IPS-18a (cell line): ENCODE data around the gene ANKRD11.

Experiments used
- H3K27ac ChIP-seq: one replicate; pipeline ENCODE4 v1.5.1; 2013; ENCODE audit warnings: low read length
- H3K27me3 ChIP-seq: one replicate; pipeline ENCODE4 v1.6.1; 2013; ENCODE audit warnings: mild to moderate bottlenecking, low read length; ENCODE audit not compliant: control insufficient read depth, insufficient read depth
- H3K36me3 ChIP-seq: one replicate; pipeline ENCODE4 v1.6.1; 2013; ENCODE audit warnings: low read depth, low read length; ENCODE audit not compliant: control insufficient read depth
- H3K4me1 ChIP-seq: one replicate; pipeline ENCODE4 v1.6.1; 2013; ENCODE audit warnings: low read depth, low read length; ENCODE audit not compliant: control insufficient read depth
- H3K4me3 ChIP-seq: one replicate; pipeline ENCODE4 v1.5.1; 2013; ENCODE audit warnings: low read length
- H3K9ac ChIP-seq: one replicate; pipeline ENCODE4 v1.6.1; 2013; ENCODE audit warnings: mild to moderate bottlenecking, low read length, moderate library complexity
- H3K9me3 ChIP-seq: one replicate; pipeline ENCODE4 v1.6.1; 2013; ENCODE audit warnings: low read depth, low read length; ENCODE audit not compliant: control insufficient read depth

Gene ANKRD11

GRCh38 chr16:89241187-89242007, 249.0 kb downstream of the ANKRD11 start:
- Histone ChIP-seq H3K4me3 (peak overlapping the region; percentile 97), H3K27ac (peak overlapping the region; percentile 92), H3K36me3 (no peaks in the 10 kb centered on the region)

GRCh38 chr16:89237733-89238132, 252.6 kb downstream of the ANKRD11 start:
- H3K36me3 ChIP-seq: peaks cover 13% of the 10 kb centered on the region
- H3K4me3 ChIP-seq: no peak overlapping the region
- no peaks in the 10 kb centered on the region for H3K27me3 ChIP-seq
- no peaks in the 10 kb centered on the region for H3K4me1 ChIP-seq
- no peaks in the 10 kb centered on the region for H3K9me3 ChIP-seq
- no peak overlapping the region for H3K27ac ChIP-seq
- H3K9ac ChIP-seq: no peak overlapping the region

More at GRCh38 chr16:89241187-89242007, 249.0 kb downstream of the ANKRD11 start:
- H3K9ac ChIP-seq: peak overlapping the region; percentile 85
- H3K4me1 ChIP-seq: no peaks in the 10 kb centered on the region
- H3K9me3 ChIP-seq: no peaks in the 10 kb centered on the region
- H3K27me3 ChIP-seq: peaks cover 2% of the 10 kb centered on the region

DNA sequence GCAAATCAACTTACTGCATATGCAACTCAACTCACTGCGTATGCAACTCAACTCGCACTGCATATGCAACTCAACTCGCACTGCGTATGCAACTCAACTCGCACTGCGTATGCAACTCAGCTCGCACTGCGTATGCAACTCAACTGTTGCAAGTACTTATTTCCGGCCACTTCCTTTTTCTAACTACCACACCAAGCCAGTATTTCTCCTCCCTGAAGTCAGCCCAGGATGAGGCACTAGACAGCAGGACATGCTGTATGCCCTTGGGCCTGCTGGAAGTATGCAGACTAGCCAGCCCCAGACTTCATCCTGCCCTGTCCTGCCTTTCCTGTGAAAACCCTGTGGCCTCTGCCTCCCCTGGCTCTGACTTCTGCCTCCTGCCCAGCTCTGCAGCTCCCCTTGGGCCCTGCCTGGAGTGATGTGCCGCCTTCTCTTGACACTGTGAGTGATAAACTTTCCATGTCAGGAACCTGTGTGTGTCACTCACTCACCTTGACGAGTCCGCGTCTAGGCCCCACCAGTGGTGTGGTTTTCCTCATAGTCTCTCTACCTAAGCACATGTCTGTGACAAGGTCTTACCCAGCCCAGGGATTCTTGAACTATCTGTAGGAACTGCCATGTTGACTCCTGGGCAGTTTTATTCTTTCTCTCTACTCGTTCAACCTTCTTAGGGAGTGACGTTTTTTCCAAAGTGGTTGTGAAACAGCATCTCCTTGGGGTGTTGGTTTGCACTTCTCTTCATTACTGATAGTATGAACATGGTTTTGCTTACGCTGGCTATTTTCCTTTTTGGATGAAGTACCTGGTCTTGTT, 256.5 kb downstream of the ANKRD11 start:
- Histone ChIP-seq H3K9me3 (no peaks in the 10 kb centered on the region), H3K36me3 (peaks cover 32% of the 10 kb centered on the region), H3K4me3 (no peak overlapping the region), H3K27me3 (no peaks in the 10 kb centered on the region), H3K27ac (no peak overlapping the region), H3K9ac (no peak overlapping the region), H3K4me1 (no peaks in the 10 kb centered on the region)

DNA sequence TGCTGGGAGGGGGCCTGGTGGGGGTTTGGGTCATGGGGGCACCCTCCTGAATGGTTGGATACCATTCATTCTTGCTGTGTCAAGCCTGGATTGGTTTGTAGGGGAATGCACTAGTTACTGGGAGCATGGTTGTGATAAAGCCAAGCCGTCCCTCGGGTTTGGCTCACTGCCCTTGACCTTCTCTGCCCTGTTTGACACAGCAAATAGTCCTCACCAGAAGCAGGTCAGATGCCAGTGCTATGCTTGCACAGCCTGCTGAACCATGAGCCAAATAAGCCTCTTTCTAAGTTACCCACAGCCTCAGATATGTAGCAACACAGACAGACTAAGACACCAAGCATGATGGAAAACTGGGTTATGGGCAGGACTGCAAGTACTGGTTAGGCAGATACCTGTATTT, 258.3 kb downstream of the ANKRD11 start:
- H3K9ac ChIP-seq: no peak overlapping the region
- H3K27me3 ChIP-seq: no peaks in the 10 kb centered on the region
- no peaks in the 10 kb centered on the region for H3K9me3 ChIP-seq
- peaks cover 42% of the 10 kb centered on the region for H3K36me3 ChIP-seq
- H3K27ac ChIP-seq: no peak overlapping the region
- H3K4me3 ChIP-seq: no peak overlapping the region
- H3K4me1 ChIP-seq: no peaks in the 10 kb centered on the region

- Histone ChIP-seq H3K4me1 (no peaks in the 10 kb centered on the region), H3K36me3 (peaks cover 54% of the 10 kb centered on the region), H3K27ac (no peak overlapping the region), H3K9ac (no peak overlapping the region), H3K9me3 (no peaks in the 10 kb centered on the region), H3K27me3 (no peaks in the 10 kb centered on the region), H3K4me3 (no peak overlapping the region)
Observed at GRCh38 chr16:89230255-89230654, 260.1 kb downstream of the ANKRD11 start.

DNA sequence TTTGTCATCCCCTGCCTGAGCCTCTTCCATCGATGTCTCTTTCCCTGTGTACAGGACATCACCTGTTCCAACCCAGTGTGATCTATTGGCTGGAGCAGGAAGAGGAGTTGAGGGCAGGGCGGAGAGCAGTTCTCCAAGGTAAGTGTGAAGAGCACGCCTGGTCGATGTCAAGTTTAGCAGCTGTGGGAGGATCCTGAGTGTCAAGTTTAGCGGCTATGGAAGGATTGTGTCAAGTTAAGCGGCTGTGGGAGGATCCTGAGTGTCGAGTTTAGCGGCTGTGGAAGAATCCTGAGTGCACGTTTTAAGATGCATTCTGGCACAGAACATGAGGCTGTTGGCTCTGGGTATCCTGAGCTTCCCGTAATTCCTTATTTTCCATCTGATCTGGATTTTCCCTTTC, 265.7 kb downstream of the ANKRD11 start:
- no peak overlapping the region for H3K27ac ChIP-seq
- no peaks in the 10 kb centered on the region for H3K9me3 ChIP-seq
- no peak overlapping the region for H3K4me3 ChIP-seq
- no peak overlapping the region for H3K9ac ChIP-seq
- H3K36me3 ChIP-seq: peaks cover 37% of the 10 kb centered on the region
- no peaks in the 10 kb centered on the region for H3K27me3 ChIP-seq
- H3K4me1 ChIP-seq: no peaks in the 10 kb centered on the region

DNA sequence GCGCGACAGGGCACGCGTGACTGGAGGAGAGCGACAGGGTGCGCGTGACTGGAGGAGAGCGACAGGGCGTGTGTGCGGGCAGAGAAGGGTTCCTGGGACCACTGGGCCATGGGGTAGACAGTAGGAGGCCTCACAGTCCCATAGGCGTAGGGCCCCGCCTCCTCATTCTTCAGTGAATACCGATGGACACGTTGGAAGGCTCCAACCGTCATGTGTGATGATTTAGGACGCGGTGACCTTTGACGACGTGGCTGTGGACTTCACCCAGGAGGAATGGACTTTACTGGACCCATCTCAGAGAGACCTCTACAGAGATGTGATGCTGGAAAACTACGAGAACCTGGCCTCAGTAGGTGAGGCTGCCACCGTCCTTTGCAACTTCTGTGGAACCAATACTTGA, 267.4 kb downstream of the ANKRD11 start:
- Histone ChIP-seq H3K4me3 (no peak overlapping the region), H3K9me3 (no peaks in the 10 kb centered on the region), H3K9ac (no peak overlapping the region), H3K4me1 (no peaks in the 10 kb centered on the region), H3K36me3 (peaks cover 36% of the 10 kb centered on the region), H3K27me3 (no peaks in the 10 kb centered on the region), H3K27ac (no peak overlapping the region)

GRCh38 chr16:89221604-89222003, 268.8 kb downstream of the ANKRD11 start:
- peaks cover 22% of the 10 kb centered on the region for H3K36me3 ChIP-seq
- H3K9ac ChIP-seq: no peak overlapping the region

GRCh38 chr16:89219365-89219764, 271.0 kb downstream of the ANKRD11 start:
- Histone ChIP-seq H3K4me1 (peaks cover 5% of the 10 kb centered on the region), H3K27me3 (no peaks in the 10 kb centered on the region), H3K4me3 (no peak overlapping the region), H3K9ac (no peak overlapping the region), H3K36me3 (peaks cover 14% of the 10 kb centered on the region), H3K27ac (no peak overlapping the region), H3K9me3 (no peaks in the 10 kb centered on the region)

More at GRCh38 chr16:89221604-89222003, 268.8 kb downstream of the ANKRD11 start:
- H3K27me3 ChIP-seq: no peaks in the 10 kb centered on the region
- H3K4me3 ChIP-seq: no peak overlapping the region
- peaks cover 4% of the 10 kb centered on the region for H3K4me1 ChIP-seq
- H3K27ac ChIP-seq: no peak overlapping the region
- no peaks in the 10 kb centered on the region for H3K9me3 ChIP-seq
